H1 (cell line): Measurements from ENCODE around the gene YARS1. TPM values are rescaled to one million over a fixed set of nuclear protein-coding genes. Genes with fewer than 3 reads are reported as not detected.

Experiments used
- CTCF ChIA-PET: fragments of 300-600 bp; sonication (Branson Sonifier 250); formaldehyde crosslinking; loops from one replicate; lab custom pipeline; 2021; ENCODE audit not compliant: partially characterized antibody; lab: Charles Lee
- POLR2A ChIA-PET: fragments of 300-600 bp; sonication (Branson Sonifier 250); formaldehyde crosslinking; loops from one replicate; lab custom pipeline; 2021; ENCODE audit warnings: inconsistent platforms; ENCODE audit not compliant: partially characterized antibody; lab: Charles Lee
- DNase-seq, 2 experiments: peaks; one replicate each; pipeline versions ENCODE4 v3.0.0 to v3.0.0-alpha.2; 2010 to 2022; ENCODE audit warnings: low spot score in 2 of 2, low read depth in 1 of 2, mixed read lengths in 1 of 2
- FAIRE-seq: peaks from 2 replicates; lab custom pipeline; 2011; peaks lifted over from hg19 to GRCh38; lab: Jason Lieb, UNC
- H2AFZ ChIP-seq: 2 replicates; pipeline ENCODE4 v1.8.1; 2012; ENCODE audit warnings: low read length, inconsistent platforms
- H2AK5ac ChIP-seq: 2 replicates; pipeline ENCODE4 v1.6.1; 2013; ENCODE audit warnings: low read depth, low read length
- H2BK120ac ChIP-seq: replicated peaks from 2 replicates; pipeline ENCODE3; 2013; ENCODE audit warnings: low read depth, low read length, inconsistent platforms
- H2BK12ac ChIP-seq: 2 replicates; pipeline ENCODE4 v1.6.1; 2013; ENCODE audit warnings: low read depth, low read length
- H2BK15ac ChIP-seq: 2 replicates; pipeline ENCODE4 v1.6.1; 2013; ENCODE audit warnings: low read length
- H2BK20ac ChIP-seq: 2 replicates; pipeline ENCODE4 v1.6.1; 2013; ENCODE audit warnings: low read length
- H2BK5ac ChIP-seq: 2 replicates; pipeline ENCODE4 v1.6.1; 2013; ENCODE audit warnings: low read depth, low read length
- H3K14ac ChIP-seq: 2 replicates; pipeline ENCODE4 v1.6.1; 2013; ENCODE audit warnings: inconsistent platforms; ENCODE audit not compliant: insufficient read length
- H3K18ac ChIP-seq: 2 replicates; pipeline ENCODE4 v1.6.1; 2013; ENCODE audit warnings: low read length; ENCODE audit errors: extremely low read depth
- H3K23ac ChIP-seq: 2 replicates; pipeline ENCODE4 v1.6.1; 2013; ENCODE audit warnings: inconsistent platforms; ENCODE audit not compliant: insufficient read length
- H3K23me2 ChIP-seq: 2 replicates; pipeline ENCODE4 v1.6.1; 2013; ENCODE audit warnings: low read depth, low read length
- H3K27ac ChIP-seq: 2 replicates; pipeline ENCODE4 v1.6.1; 2011; ENCODE audit warnings: low read depth, low read length, inconsistent platforms
- H3K27me3 ChIP-seq, 4 experiments: replicated peaks in 1 of 4; 1 replicate in 1 of 4; 2 replicates in 3 of 4; pipeline versions ENCODE4 v1.6.1 to v1.8.1; 2011 to 2013; ENCODE audit warnings: low read length in 3 of 4, mild to moderate bottlenecking in 3 of 4, inconsistent platforms in 2 of 4, mixed read lengths in 2 of 4, moderate library complexity in 1 of 4; ENCODE audit not compliant: control insufficient read depth in 3 of 4, insufficient read depth in 3 of 4; ENCODE audit errors: extremely low read depth in 1 of 4
- H3K36me3 ChIP-seq, 4 experiments: 2 replicates each; pipeline versions ENCODE4 v1.6.1 to v1.8.1; 2011 to 2013; ENCODE audit warnings: mild to moderate bottlenecking in 4 of 4, low read length in 3 of 4, moderate library complexity in 2 of 4, control low read depth in 1 of 4, inconsistent platforms in 1 of 4; ENCODE audit not compliant: insufficient read depth in 4 of 4, control insufficient read depth in 2 of 4
- H3K4ac ChIP-seq: replicated peaks from 2 replicates; pipeline ENCODE3; 2013; ENCODE audit warnings: low read length, low read depth, mixed read lengths, inconsistent platforms; ENCODE audit not compliant: insufficient read length
- H3K4me1 ChIP-seq, 4 experiments: replicated peaks in 1 of 4; 1 replicate in 1 of 4; 2 replicates in 3 of 4; pipeline versions ENCODE4 v1.6.1 to v1.8.1; 2011 to 2013; ENCODE audit warnings: low read length in 3 of 4, inconsistent platforms in 2 of 4, mixed read lengths in 1 of 4; ENCODE audit not compliant: insufficient read depth in 4 of 4, control insufficient read depth in 3 of 4
- H3K4me2 ChIP-seq, 2 experiments: 2 replicates each; pipeline versions ENCODE4 v1.6.1 to v1.8.1; 2011 to 2013; ENCODE audit warnings: low read depth in 2 of 2, low read length in 2 of 2, control low read depth in 1 of 2, inconsistent platforms in 1 of 2, mild to moderate bottlenecking in 1 of 2; ENCODE audit not compliant: insufficient read depth in 1 of 2
- H3K4me3 ChIP-seq, 4 experiments: fragments of 200-600, 300-600 bp in 1 of 4; sonication (generic), shearing (Covaris generic), sonication (Bioruptor Twin) in 1 of 4; 2 replicates each; pipeline versions ENCODE4 v1.5.1 to v1.8.1; 2011 to 2016; ENCODE audit warnings: low read length in 4 of 4, low read depth in 3 of 4, control low read depth in 2 of 4, inconsistent platforms in 2 of 4, mild to moderate bottlenecking in 2 of 4, mixed read lengths in 1 of 4, moderate library complexity in 1 of 4; ENCODE audit not compliant: insufficient read depth in 2 of 4; ENCODE audit errors: extremely low read depth in 1 of 4
- H3K56ac ChIP-seq: replicated peaks from 2 replicates; pipeline ENCODE3; 2013; ENCODE audit warnings: low read depth, mild to moderate bottlenecking, mixed read lengths, low read length, inconsistent platforms; ENCODE audit not compliant: insufficient read length
- H3K79me1 ChIP-seq: 2 replicates; pipeline ENCODE4 v1.6.1; 2013; ENCODE audit warnings: low read depth, low read length, control low read depth
- H3K79me2 ChIP-seq, 2 experiments: 2 replicates each; pipeline versions ENCODE4 v1.6.1 to v1.8.1; 2012 to 2013; ENCODE audit warnings: low read length in 2 of 2, mild to moderate bottlenecking in 2 of 2, inconsistent platforms in 1 of 2; ENCODE audit not compliant: insufficient read depth in 2 of 2, control insufficient read depth in 1 of 2
- H3K9ac ChIP-seq, 4 experiments: replicated peaks in 1 of 4; 1 replicate in 1 of 4; 2 replicates in 3 of 4; pipeline versions ENCODE4 v1.6.1 to v1.8.1; 2011 to 2013; ENCODE audit warnings: low read depth in 3 of 4, low read length in 3 of 4, control low read depth in 2 of 4, mild to moderate bottlenecking in 2 of 4, moderate library complexity in 2 of 4, inconsistent platforms in 1 of 4; ENCODE audit errors: extremely low read depth in 1 of 4
- H3K9me3 ChIP-seq, 2 experiments: 2 replicates each; pipeline versions ENCODE4 v1.6.1 to v1.8.1; 2012 to 2013; ENCODE audit warnings: mild to moderate bottlenecking in 2 of 2, moderate library complexity in 2 of 2, control low read depth in 1 of 2, inconsistent platforms in 1 of 2, low read depth in 1 of 2, low read length in 1 of 2, mixed read lengths in 1 of 2; ENCODE audit not compliant: insufficient read depth in 2 of 2
- H4K20me1 ChIP-seq, 2 experiments: replicated peaks in 1 of 2; 2 replicates each; pipeline versions ENCODE3 to v1.8.1; 2011 to 2013; ENCODE audit warnings: inconsistent platforms in 2 of 2, low read length in 2 of 2, mild to moderate bottlenecking in 1 of 2; ENCODE audit not compliant: insufficient read depth in 2 of 2, control insufficient read depth in 1 of 2
- H4K5ac ChIP-seq: 2 replicates; pipeline ENCODE4 v1.6.1; 2013; ENCODE audit warnings: low read length, low read depth, mixed read lengths, inconsistent platforms; ENCODE audit not compliant: insufficient read length
- H4K8ac ChIP-seq: 2 replicates; pipeline ENCODE4 v1.8.0; 2013; ENCODE audit warnings: mild to moderate bottlenecking, moderate library complexity, low read length, inconsistent platforms; ENCODE audit not compliant: insufficient read depth; ENCODE audit errors: extremely low read depth
- H4K91ac ChIP-seq: replicated peaks from 2 replicates; pipeline ENCODE3; 2013; ENCODE audit warnings: low read length, mixed read lengths, inconsistent platforms; ENCODE audit not compliant: insufficient read length
- BRCA1 ChIP-seq: IDR thresholded peaks from 2 replicates; pipeline ENCODE4 v1.6.1; 2012; ENCODE audit warnings: low read depth, low read length, improper control_type of control experiment
- CBX8 ChIP-seq: fragments of 300-800, 300-1000 bp; sonication (generic); IDR thresholded peaks from 2 replicates; pipeline ENCODE4 v1.7.1; 2016; ENCODE audit warnings: low read depth, low read length, borderline replicate concordance
- CHD1 ChIP-seq: IDR thresholded peaks from 2 replicates; pipeline ENCODE4 v1.6.1; 2012; ENCODE audit warnings: low read depth, low read length, improper control_type of control experiment
- CREB1 ChIP-seq: IDR thresholded peaks from 2 replicates; pipeline ENCODE4 v1.6.1; 2012; ENCODE audit warnings: inconsistent platforms
- MAFK ChIP-seq: IDR thresholded peaks from 2 replicates; pipeline ENCODE4 v1.6.1; 2012; ENCODE audit warnings: low read depth, mild to moderate bottlenecking, improper control_type of control experiment, low read length
- POU5F1 ChIP-seq: IDR thresholded peaks from 2 replicates; pipeline ENCODE4 v1.6.1; 2011; ENCODE audit warnings: low read depth, mild to moderate bottlenecking, low read length, moderate library complexity
- RXRA ChIP-seq: IDR thresholded peaks from 2 replicates; pipeline ENCODE4 v1.6.1; 2011; ENCODE audit warnings: low read depth, mild to moderate bottlenecking, low read length, moderate library complexity; ENCODE audit not compliant: insufficient read depth
- SP1 ChIP-seq: IDR thresholded peaks from 2 replicates; pipeline ENCODE4 v1.6.1; 2011; ENCODE audit warnings: low read depth, low read length
- TAF1 ChIP-seq: IDR thresholded peaks from 2 replicates; pipeline ENCODE4 v1.6.1; 2011; ENCODE audit warnings: mild to moderate bottlenecking, low read depth, low read length
- TCF12 ChIP-seq: IDR thresholded peaks from 2 replicates; pipeline ENCODE4 v1.6.1; 2011; ENCODE audit warnings: low read depth, mild to moderate bottlenecking, low read length
- TEAD4 ChIP-seq: IDR thresholded peaks from 2 replicates; pipeline ENCODE4 v1.6.1; 2012; ENCODE audit warnings: low read depth, low read length, inconsistent platforms, mixed read lengths
- ZNF274 ChIP-seq: IDR thresholded peaks from 2 replicates; pipeline ENCODE4 v1.7.0; 2012; ENCODE audit warnings: low read length, borderline replicate concordance; ENCODE audit errors: extremely low read depth
- WGBS, 2 experiments: shearing (Covaris generic) in 1 of 2; methylation state at CpG; one replicate each; pipeline versions ENCODE4 v1.1.6 to v1.1.7; 2013 to 2015; ENCODE audit warnings: low lambda C conversion rate in 2 of 2, mixed read lengths in 2 of 2, inconsistent platforms in 1 of 2, low coverage in 1 of 2, missing lambda C conversion rate in 1 of 2; ENCODE audit not compliant: insufficient replicate concordance in 2 of 2, insufficient coverage in 1 of 2, insufficient read length in 1 of 2; ENCODE audit errors: extremely low coverage in 1 of 2, missing lambda C conversion rate in 1 of 2; 5-methylcytosine and 5-hydroxymethylcytosine counted together
- polyA plus RNA-seq, 7 experiments: library from polyadenylated mRNA; depleted of rRNA in 3 of 7; stranded (reverse) in 5 of 7; unstranded in 2 of 7; fragments of >200 nt in 5 of 7; fragments of 200-250 nt in 2 of 7; gene quantifications; 1 replicate in 5 of 7; 2 replicates in 1 of 7; 4 replicates in 1 of 7; pipeline versions ENCODE4 v1.2.1 to v1.2.3, GENCODE V29; 2011 to 2013; ENCODE audit warnings: missing spikeins in 2 of 7, mixed read lengths in 2 of 7
- total RNA-seq: library from RNA; stranded (reverse); fragmentation: NEBNext Ultra II Directional; extraction: Animal tissue kit (Norgen Biotek cat#: 25700); gene quantifications from 2 replicates; pipeline ENCODE4 v1.2.1, GENCODE V29; 2021
- TF ChIP-seq, protein P1 (sequence below): IDR thresholded peaks from 2 replicates; pipeline ENCODE4 v1.6.1; 2012; ENCODE audit warnings: inconsistent platforms

The YARS1 gene
- total and polyA plus RNA-seq, 2 of the 8 experiments (the other 6 are each of a cell fraction or from before 2014, with no cell fraction given): 47.1 to 226 TPM

GRCh38 chr1:32746130-32746529, 71.0 kb downstream of the YARS1 start:
- CTCF ChIA-PET: interaction anchor here (0.6 to 4.6 kb wide), 7 partner anchors 13 to 149 kb away, joined by 3 to 26 read pairs (median 4); no protein-coding TSS in a partner anchor
- Histone ChIP-seq H3K27ac (no peak overlapping the region), H4K91ac (no peak overlapping the region), H3K9ac (no peak overlapping the region), H3K14ac (no peak overlapping the region), H3K23ac (no peak overlapping the region), H2BK20ac (no peak overlapping the region), H2AK5ac (no peak overlapping the region), H3K36me3 (no peaks in the 10 kb centered on the region), H3K18ac (no peak overlapping the region), H3K79me1 (peaks cover 7% of the 10 kb centered on the region), H3K23me2 (no peaks in the 10 kb centered on the region; the same call in 1 of the 2 replicates), H3K9me3 (no peaks in the 10 kb centered on the region), H3K4ac (no peak overlapping the region), H2BK5ac (no peak overlapping the region), H4K5ac (no peak overlapping the region), H3K4me3 (no peak overlapping the region), H3K4me2 (no peak overlapping the region), H3K27me3 (peaks cover 0 to 2% (median under 1%) of the 10 kb centered on the region in 4 experiments; a peak in 3 of 7 replicates), H2BK120ac (no peak overlapping the region), H2BK12ac (no peak overlapping the region), H2BK15ac (no peak overlapping the region), H4K20me1 (peaks cover 0 to 3% of the 10 kb centered on the region in 2 experiments), H3K4me1 (peaks cover 3 to 20% (median 16%) of the 10 kb centered on the region in 4 experiments), H3K79me2 (no peaks in the 10 kb centered on the region), H2AFZ (no peak overlapping the region), H3K56ac (no peak overlapping the region), H4K8ac (no peak overlapping the region)
- WGBS, 2 experiments: 96% methylated on average over 9 of the region's 9 CpGs; no CpG with 5 or more reads in 1 of the 2 experiments
- no peak for FAIRE-seq
- TF ChIP-seq ZNF274 (no peak), MAFK (no peak), BRCA1 (no peak), RXRA (no peak), CBX8 (no peak), TCF12 (no peak), CREB1 (no peak), CHD1 (no peak), TEAD4 (no peak), POU5F1 (no peak), SP1 (no peak), TAF1 (no peak)
- TF ChIP-seq, protein P1, sequence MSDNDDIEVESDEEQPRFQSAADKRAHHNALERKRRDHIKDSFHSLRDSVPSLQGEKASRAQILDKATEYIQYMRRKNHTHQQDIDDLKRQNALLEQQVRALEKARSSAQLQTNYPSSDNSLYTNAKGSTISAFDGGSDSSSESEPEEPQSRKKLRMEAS: no peak
- POLR2A ChIA-PET: interaction anchor here (1.1 to 7.0 kb wide), 3 partner anchors 9 to 20 kb away, joined by 3 to 87 read pairs (median 3); no protein-coding TSS in a partner anchor
- no peak for DNase-seq
